Endothelial cell of umbilical vein (primary cell): ENCODE results near the gene CXADR.

Source experiments
- CTCF ChIP-seq, 2 donors: IDR thresholded peaks; 1 replicate in 1 of 2; 2 replicates in 1 of 2; pipeline ENCODE4 v1.5.1; 2011; ENCODE audit warnings: low read length in 2 of 2, mild to moderate bottlenecking in 2 of 2, moderate library complexity in 2 of 2, control low read depth in 1 of 2, inconsistent platforms in 1 of 2, low read depth in 1 of 2; ENCODE audit not compliant: insufficient read depth in 1 of 2; ENCODE audit errors: extremely low read depth in 1 of 2
- POLR2AphosphoS5 ChIP-seq: IDR thresholded peaks from 2 replicates; pipeline ENCODE4 v1.6.1; 2012; ENCODE audit warnings: low read depth, mild to moderate bottlenecking, control low read depth, low read length, moderate library complexity; ENCODE audit not compliant: insufficient read depth

- TF ChIP-seq CTCF (IDR thresholded peaks at IDR 0.05; ENCODE audit: extremely low read depth in 1 of 2, insufficient read depth in 1 of 2, low read depth in 1 of 2, low read length in 2 of 2) (no peak), POLR2AphosphoS5 (no peak)
Observed at GRCh38 chr21:17536381-17536780, 23.5 kb downstream of the CXADR start.
